CMK (cell line): ENCODE data around the gene FBXW2.
"Not testable (repeated sequence)": the region's sequence is repeated elsewhere in the genome, so short reads cannot be mapped to it uniquely, and the experiment has no call there.

Experiments used
- DNase-seq: peaks from one replicate; pipeline ENCODE4 v3.0.0-alpha.2; 2010; ENCODE audit warnings: low read depth

Gene FBXW2

DNA sequence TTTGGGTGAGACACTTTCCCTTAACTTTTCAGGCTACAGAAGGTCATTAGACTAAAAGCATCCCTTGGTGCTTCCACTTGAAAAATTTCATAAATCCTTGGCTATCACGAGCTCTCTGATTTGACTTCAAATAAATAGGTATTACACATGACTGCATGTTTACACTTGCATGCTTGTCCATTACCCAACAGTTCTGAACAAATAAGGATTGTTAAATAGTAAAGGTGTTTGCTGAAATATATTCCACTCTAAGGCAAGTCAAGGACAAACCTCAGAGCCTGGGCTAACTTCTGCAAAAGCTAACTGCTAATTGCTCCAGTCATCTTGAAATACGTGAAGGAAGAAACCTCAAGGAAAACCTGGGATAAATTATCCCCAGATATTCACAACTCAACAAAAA, 14.5 kb downstream of the FBXW2 start:
- no peak for DNase-seq

DNA sequence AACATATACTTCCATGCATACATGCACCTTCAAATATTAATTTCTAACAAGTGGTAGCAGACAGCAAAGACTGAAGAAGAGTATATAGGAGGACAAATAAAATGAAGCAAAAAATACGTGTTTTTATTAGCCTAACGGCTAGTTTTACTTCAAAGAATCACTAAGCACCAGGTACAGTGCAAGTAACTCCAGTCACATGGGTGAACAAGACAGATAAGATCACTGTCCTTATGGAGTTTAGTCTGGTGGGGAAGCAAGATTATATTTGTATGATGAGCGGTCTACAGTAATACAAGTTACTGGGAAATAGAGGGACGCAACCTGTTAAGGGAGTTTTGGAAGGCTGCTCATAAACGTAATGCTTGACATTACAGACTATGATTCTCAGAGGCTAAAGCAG, 16.0 kb downstream of the FBXW2 start:
- no peak for DNase-seq

DNA sequence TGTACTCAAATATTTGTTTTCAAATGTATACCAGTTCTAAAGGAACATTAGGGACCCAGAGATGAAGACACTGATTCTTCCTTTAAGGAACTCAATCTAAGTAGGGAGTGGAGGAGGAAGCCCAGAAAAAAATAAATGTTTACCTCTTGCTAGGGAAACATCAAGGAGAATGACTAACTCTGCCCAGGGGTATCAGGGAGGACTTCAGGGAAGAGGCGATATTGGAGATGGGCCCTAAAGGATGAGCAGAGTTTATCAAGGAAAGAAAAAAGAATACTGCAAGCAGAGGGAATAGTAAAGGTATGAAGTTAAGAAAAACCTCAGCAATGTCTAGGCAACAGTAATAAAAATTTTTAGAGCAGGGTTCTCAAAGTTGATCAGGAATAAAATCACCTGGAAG, 16.4 kb downstream of the FBXW2 start:
- DNase-seq = no peak

DNA sequence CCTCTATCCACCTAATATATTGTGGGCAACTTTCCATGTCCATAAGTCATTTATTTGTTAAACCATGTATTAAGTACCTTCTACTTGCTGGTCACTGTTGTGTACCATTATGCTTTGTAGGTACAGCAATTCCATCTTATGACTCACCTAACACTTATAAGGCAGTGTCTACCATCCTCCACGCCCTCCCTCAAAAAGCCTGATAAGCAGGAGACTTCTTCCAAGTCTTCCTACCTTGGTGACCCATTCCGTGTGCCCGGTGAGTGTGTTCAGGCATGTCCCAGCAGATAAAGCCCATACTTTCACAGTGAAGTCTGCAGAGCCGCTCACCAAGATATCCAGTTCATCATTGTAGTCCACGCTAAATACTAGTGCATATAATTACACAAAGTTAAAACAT, 17.4 kb downstream of the FBXW2 start:
- DNase-seq = no peak

DNA sequence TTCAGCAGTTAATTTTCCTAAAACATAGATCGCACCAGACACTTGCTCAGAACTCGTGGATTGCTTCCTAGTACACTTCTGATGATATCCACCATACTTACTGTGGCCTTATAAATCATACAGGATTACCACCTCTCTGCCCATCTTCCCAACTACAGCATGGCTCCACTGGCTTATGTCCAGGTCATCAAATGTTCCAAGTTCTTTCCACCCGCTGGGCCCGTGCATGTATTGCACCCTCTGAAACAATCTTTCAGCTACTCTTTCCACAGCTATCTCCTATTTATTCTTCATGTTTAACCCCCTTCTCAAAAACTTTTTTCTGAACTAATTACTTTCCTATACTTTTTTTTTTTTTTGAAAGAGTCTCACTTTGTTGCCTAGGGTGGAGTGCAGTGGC, 18.5 kb downstream of the FBXW2 start:
- DNase-seq = no peak

DNA sequence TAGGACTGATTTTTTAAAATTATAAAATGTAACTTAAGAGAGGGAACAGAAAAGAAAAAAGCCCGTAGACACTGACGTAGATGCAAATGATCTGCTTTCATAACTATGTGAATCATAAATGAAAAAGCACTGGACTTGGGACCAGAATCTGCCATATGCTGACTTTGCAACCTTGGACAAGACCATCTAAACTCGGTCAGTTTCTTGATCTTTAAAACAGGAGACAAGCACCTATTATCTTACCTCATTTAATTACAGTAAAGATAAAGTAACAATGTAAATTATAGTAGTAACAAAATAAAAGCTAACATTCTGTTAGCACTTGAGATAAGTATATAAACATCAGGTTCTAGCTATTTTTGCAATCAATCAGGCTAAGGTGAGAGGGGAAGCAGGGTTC, 20.0 kb downstream of the FBXW2 start:
- DNase-seq = no peak

DNA sequence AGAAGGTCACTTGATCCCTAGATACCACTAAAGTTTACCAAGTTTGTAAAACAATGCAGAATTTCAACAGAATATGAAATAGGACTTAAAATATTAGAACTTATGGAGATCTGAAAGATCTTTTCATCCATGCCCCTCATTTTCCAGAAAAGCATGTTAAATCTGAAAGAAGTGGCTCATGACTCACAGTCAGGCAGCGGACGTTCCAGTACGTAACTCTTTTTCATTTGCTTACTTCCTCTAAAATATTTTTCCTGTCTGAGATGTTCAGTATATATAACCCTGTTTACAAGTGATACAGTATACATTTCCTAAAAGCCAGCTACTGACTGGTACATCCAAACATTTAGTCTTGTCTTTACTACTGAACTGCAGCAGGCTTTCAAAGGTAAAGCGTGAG, 22.3 kb downstream of the FBXW2 start:
- no peak for DNase-seq

DNA sequence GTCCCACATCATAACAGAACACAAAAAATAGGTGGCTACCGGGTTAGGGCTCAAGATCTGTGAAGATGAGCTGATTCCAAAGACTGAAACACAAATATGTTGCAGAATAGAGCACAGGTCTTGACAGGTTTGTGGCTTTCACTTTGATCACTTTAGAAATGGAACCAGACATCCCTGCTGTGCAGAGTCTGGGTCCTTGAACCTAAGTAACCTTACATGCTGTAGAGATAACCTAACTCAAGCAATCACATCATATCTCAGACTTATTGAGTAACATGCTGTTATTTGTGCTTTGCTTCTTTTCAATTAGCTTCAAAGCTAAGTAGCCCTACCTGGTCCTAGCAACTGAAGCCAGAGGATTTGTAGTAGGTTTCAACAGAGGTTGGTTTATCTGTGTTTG, 24.3 kb downstream of the FBXW2 start:
- DNase-seq = no peak

DNA sequence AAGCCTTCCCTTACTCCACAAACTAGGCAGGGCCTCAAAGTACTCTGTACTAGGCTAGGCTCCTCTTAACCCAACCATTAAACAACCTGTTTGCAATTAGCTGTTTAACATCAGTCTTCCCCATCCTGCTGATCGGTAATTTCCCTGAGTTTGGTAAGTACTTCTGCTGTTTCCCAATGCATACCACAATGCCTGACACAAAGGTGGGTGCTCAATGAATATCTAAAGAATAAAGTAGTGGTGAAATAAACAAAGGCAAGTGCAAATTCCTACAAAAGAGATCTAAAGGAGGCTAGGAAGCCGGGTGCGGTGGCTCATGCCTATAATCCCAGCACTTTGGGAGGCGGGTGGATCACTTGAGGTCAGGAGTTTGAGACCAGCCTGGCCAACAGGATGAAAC, 25.0 kb downstream of the FBXW2 start:
- DNase-seq = no peak

DNA sequence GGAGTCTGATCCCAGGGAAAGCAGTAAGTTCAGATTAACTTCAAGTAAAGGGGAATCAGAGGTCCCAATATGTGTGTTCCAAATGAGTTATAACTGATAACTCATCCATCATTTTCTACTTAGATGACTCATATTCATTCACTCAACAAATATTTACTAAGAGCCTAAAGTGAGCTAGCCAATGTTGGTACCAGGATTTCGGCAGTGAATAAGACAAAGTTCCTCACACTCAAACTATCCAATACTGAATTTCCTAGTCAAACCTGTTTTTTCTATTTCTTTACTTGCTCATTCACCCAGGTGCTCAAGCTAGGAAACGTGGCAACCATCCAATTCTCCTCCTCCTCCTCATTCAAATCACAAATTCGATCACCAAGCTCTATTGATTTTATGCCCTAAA, 25.8 kb downstream of the FBXW2 start:
- DNase-seq = no peak

DNA sequence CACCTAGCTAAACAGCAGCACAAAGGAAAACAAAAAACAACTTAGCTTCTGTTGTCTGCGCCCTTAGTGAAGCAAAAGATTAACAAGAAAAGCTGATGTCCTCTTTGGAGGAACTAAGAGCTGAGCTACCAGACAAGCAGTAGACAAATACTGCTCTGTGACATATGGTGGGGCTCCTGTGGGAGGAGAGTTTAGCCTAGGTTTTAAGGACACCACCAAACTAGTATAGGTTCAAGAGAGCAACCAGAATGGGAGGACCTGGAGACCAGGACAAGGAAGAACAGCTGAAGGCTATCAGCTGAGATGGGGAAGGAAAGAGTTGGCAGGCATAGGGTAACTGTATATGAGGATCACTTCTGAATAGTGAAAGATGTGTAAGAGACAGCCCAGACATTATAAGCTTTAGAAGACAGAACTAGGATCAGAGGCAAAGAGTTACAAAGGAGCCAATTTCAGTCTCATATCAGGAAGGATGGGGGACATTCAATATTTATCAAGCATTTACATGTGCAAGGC, 27.2 kb downstream of the FBXW2 start:
- no peak for DNase-seq

DNA sequence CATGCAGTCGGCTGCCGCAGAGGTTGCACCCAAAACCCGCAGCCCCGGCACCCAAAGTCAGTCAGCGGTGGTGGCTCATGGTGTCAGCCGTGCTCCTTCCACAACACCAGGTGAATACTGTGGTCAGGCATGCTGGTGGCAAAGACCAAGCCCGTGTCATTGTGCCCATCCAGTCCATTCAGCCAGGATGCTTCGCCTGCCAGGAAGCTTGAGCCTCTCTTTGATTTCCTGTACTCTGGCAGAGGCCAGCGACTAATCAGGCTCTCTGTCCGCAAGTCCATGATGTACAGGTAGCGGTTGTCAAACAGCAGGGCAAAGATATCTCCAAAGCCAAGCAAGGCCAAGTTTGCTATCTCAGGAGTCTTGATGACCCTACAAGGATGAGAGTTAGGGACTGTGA, 28.7 kb downstream of the FBXW2 start:
- no peak for DNase-seq

DNA sequence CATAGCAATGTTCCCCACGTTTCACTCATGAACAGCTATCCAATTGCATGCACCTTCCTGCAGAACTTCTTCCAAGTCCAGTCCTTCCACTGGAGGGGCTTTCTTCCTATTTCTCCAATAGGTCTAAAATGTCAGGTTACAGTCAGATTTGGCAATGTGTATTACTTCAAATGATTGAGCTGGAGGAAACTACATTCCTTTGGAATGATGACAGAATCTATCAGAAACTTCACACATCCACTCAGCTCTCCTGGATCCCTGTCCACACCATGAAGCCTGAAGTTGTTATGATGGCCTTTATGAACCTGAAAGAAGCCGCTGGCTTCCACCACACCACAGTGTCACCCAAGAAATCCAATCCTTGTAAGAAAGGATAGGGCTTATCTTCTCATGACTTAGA, 32.2 kb downstream of the FBXW2 start:
- no peak for DNase-seq

DNA sequence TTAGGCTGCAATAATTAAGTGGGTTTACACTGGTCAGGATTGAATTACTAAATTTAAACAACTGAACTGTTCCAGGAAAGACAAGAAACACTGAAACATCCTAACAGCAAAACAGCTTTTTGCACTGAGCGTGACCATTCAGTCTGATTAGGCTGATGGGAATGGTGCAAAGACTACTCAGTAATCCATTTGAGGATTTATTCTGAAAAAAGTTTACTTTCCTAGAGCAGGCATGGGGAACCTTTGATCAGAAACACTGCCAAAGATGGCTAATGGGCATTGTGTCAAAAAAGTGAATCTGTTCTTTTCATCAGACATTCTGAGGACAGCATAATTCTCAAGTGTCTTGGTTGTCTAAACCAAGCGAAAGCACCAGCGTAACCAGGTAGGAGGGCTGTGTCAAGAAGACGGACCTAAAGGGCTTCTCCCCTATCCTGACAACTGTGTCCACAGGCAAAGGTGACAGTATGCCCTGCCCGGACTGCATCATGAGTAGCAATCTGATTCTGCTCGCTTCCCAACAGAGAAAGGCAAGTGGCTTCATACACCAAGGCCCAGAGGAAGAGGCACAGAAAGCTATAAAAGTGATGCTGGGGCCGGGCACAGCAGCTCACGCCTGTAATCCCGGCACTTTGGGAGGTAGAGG, 33.3 kb downstream of the FBXW2 start:
- no peak for DNase-seq

DNA sequence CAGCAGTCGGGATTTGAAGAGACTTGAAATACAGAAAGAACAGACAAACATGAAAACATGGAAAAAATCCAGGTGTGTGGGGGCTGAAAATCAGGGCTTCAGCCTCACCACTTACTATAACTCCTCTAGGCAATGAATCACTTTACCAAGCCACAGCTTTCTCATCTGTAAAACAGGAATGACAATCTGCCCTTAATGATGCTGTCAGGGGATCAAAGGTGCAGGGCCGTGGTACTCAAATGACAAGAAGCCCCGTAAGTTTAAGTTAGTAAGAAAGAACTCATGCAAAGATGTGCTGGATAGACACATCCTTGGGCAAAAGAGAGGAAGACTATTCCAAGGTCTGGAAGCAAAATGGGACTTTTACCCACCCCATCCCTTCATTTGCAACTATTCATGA, 34.7 kb downstream of the FBXW2 start:
- no peak for DNase-seq

DNA sequence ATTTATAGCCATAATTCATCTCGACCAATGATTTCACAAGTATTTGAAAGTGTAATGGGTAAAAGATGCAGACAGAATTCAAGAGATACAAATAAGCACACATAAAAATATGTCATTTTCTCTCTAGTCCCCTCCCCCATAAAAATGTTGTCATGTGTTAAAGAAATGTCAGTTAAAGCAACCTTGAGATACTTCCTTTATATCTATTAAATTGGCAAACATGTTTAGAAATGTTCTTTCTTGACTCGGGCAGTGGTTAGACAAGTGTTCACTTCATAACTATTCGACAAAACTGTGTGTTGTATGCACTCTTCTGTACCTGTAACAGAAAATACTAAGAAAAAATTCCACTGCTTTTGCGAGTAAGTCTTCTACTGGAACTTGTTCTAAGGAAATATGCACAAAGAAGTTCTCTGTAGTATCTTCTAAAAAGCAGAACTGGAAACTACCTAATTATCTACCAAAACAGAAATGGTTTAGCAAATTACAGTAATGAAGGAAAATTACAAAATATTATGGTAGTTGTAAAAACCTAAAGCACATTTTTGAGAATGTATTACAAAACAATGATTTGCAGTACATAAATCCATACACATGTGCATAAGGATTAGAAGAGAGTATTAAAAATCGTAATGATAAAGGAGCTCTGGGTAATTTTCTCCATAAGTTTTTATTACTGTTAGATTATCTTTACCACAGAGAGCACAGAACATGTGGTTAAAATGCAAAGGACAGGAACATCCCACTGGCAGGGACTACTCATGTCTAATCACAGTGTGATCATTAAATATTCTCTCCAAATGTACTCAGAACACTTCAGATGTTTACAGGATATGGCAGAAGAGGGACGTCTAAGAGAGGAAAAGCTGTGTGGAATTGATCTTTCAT, 35.9 kb downstream of the FBXW2 start:
- DNase-seq = no peak

DNA sequence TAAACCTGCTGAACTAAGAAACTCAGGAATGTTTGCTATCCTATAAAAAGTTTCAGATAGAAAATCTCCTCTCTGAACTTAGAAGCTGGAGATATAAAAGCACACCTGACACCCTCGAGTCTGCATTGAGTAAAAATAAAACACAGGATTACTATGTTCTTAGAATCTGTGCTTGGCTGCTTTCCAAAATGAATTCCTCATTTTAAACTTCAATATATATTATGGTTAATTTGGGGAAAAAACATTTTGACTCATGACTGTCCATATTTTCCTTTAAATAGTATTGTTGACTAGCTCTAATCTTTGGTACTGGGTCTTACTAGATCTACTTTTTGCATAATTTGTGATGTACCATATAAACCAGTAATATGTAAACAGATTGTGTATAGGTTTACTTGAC, 36.7 kb downstream of the FBXW2 start:
- no peak for DNase-seq

DNA sequence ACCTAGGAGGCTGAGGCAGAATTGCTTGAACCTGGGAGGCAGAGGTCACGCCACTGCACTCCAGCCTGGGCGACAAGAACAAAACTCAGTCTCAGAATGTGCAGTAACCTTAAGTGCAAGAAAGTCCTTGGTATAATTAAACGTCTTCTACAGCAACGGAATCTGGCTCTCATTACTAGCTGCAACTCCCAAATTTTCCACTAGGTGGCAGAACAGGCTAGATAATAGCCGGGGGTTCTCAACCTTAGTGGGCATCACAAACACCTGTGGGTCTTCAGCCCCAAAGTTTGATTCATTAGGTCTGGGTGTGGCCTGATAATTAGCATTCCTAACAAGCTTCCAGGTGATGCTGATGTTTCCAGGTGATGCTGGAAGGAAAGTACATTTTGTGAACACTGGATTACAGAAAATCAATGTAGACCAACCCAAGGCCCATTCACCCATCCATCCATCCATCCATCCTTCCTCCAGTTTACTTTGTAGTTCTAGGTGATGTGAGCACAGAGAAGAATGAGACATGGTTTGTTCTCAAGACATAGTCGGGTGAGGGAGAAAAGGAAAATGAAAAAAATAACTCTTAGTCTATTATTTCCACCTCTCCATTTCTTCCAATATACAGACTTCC, 37.3 kb downstream of the FBXW2 start:
- no peak for DNase-seq

DNA sequence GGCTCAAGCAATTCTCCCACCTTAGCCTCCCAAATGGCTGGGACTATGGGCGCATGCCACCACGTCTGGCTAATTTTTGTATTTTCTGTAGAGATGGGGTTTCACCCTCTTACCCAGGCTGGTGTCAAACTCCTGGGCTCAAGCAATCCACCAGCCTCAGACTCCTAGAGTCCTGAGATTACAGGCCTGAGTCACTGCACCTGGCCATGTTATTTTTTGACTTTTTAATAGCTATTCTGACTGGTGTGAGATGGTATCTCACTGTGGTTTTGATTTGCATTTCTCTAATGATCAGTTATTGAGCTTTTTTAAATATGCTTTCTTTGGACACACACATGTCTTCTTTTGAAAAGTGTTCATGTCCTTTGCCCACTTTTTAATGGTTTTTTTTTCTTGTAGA, 38.2 kb downstream of the FBXW2 start:
- no peak for DNase-seq

DNA sequence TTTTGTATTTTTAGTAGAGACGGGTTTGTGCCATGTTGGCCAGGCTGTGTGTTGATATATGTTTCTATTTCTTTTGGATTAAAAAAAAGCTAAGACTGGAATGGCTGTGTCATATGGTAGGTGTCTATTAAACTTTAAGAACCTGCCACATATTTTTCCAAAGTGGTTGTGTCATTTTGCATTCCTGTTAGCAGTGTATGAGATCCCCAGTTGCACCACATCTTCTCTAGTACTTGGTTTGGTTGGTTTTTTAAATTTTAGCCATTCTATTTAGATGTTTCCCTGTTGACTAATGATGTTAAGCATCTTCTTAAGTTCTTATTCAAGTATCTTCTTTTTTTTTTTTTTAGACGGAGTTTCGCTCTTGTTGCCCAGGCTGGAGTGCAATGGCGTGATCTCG, 42.8 kb downstream of the FBXW2 start:
- no peak for DNase-seq

DNA sequence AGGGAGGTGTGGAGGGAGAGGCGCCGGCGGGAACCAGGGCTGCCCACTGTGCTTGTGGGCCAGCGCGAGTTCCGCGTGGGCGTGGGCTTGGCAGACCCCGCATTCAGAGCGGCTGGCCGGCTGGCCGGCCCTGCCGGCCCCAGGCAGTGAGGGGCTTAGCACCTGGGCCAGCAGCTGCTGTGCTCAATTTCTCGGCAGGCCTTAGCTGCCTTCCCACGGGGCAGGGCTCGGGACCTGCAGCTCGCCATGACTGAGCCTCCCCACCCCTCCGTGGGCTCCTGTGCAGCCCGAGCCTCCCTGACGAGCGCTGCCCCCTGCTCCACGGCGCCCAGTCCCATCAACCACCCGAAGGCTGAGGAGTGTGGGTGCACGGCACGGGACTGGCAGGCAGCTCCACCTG, 46.9 kb downstream of the FBXW2 start:
- not testable (repeated sequence) for DNase-seq

DNA sequence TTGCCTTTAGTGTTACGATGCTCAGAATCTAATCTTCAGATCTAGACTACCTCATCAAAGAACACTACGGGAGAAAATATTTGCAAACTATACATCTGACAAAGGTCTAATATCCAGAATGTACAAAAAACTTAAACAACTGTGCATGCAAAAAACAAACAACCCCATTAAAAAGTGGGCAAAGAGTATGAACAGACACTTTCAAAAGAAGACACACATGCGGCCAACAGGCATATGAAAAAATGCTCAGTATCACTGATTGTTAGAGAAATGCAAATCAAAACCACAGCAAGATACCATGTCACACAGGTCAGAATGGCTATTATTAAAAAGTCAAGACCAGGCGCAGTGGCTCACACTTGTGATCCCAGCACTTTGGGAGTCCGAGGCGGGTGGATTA, 47.9 kb downstream of the FBXW2 start:
- DNase-seq = no peak

DNA sequence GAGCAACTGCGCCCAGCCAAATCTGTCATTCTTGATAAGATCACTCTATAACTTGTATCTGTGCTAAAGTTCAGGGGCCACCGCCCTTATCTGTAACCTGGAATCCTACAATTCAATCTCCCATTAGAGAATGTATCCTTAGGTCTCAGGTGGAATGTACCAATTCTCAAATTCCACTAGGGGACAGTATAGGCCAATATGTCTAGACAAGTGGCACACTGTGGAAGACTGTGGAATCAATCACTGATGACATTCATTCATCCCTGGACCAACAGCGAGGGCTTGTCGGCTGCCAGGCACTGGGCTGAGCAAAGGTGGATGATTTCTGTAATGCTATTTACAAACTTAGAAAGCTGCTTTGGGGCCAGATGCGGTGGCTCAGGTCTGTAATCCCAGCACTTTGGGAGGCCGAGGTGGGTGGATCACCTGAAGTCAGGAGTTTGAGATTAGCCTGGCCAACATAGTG, 50.2 kb downstream of the FBXW2 start:
- DNase-seq = no peak
